Stimulated activated effector memory CD8-positive, alpha-beta T cell treated with anti-CD3 and anti-CD28 coated beads, Interleukin-12 subunit alpha, Interleukin-12 subunit beta, amount 100 ng/mL, for 72 hours (primary cell): ENCODE measurements around the gene FHOD3.
A peak's percentile ranks its signal among the peaks of the same experiment; 100 is the strongest.

Experiments
- ATAC-seq: fragments of 150-1000 bp; cut with Tn5 transposase; 2 replicates; pipeline ENCODE4 v1.10.0; 2021
- DNase-seq, 2 donors: peaks; one replicate each; pipeline ENCODE4 v3.0.0; 2021 to 2022; ENCODE audit warnings: low spot score in 2 of 2
- H3K27ac Mint-ChIP-seq: one replicate; pipeline ENCODE4 v1.8.0; 2022; ENCODE audit warnings: mild to moderate bottlenecking, mixed read lengths
- H3K36me3 Mint-ChIP-seq: one replicate; pipeline ENCODE4 v1.8.0; 2022; ENCODE audit warnings: mild to moderate bottlenecking, mixed read lengths
- H3K4me1 Mint-ChIP-seq: one replicate; pipeline ENCODE4 v1.8.0; 2022; ENCODE audit warnings: mixed read lengths
- H3K4me3 Mint-ChIP-seq: one replicate; pipeline ENCODE4 v1.8.0; 2022; ENCODE audit warnings: mild to moderate bottlenecking, mixed read lengths
- H3K9me3 Mint-ChIP-seq: one replicate; pipeline ENCODE4 v1.8.0; 2022; ENCODE audit warnings: mixed read lengths

The FHOD3 gene

GRCh38 chr18:36485772-36486171, 188.3 kb downstream of the FHOD3 start:
- H3K27ac Mint-ChIP-seq = no peak overlapping the region
- peak; percentile 17 for ATAC-seq

GRCh38 chr18:36488131-36488530, 190.6 kb downstream of the FHOD3 start:
- Mint-ChIP-seq H3K27ac (no peak overlapping the region), H3K4me3 (no peak overlapping the region), H3K36me3 (no peaks in the 10 kb centered on the region), H3K9me3 (no peaks in the 10 kb centered on the region), H3K4me1 (no peaks in the 10 kb centered on the region)
- ATAC-seq (no peak), DNase-seq (no peak)

More at GRCh38 chr18:36485772-36486171, 188.3 kb downstream of the FHOD3 start:
- H3K36me3 Mint-ChIP-seq = no peaks in the 10 kb centered on the region
- H3K4me3 Mint-ChIP-seq = no peak overlapping the region
- no peaks in the 10 kb centered on the region for H3K9me3 Mint-ChIP-seq
- no peaks in the 10 kb centered on the region for H3K4me1 Mint-ChIP-seq
- DNase-seq = no peak

GRCh38 chr18:36490897-36491296, 193.4 kb downstream of the FHOD3 start:
- no peak for ATAC-seq
- H3K27ac Mint-ChIP-seq = no peak overlapping the region
- no peaks in the 10 kb centered on the region for H3K9me3 Mint-ChIP-seq
- no peak for DNase-seq
- H3K36me3 Mint-ChIP-seq = no peaks in the 10 kb centered on the region
- no peak overlapping the region for H3K4me3 Mint-ChIP-seq
- no peaks in the 10 kb centered on the region for H3K4me1 Mint-ChIP-seq

GRCh38 chr18:36492604-36493329, 195.3 kb downstream of the FHOD3 start:
- H3K9me3 Mint-ChIP-seq = no peaks in the 10 kb centered on the region
- H3K36me3 Mint-ChIP-seq = no peaks in the 10 kb centered on the region
- H3K4me3 Mint-ChIP-seq = no peak overlapping the region
- H3K4me1 Mint-ChIP-seq = no peaks in the 10 kb centered on the region
- no peak for DNase-seq
- no peak overlapping the region for H3K27ac Mint-ChIP-seq
- ATAC-seq = no peak

- H3K9me3 Mint-ChIP-seq = no peaks in the 10 kb centered on the region
- H3K4me1 Mint-ChIP-seq = no peaks in the 10 kb centered on the region
- H3K27ac Mint-ChIP-seq = no peak overlapping the region
- no peak overlapping the region for H3K4me3 Mint-ChIP-seq
- ATAC-seq = no peak
- H3K36me3 Mint-ChIP-seq = no peaks in the 10 kb centered on the region
- no peak for DNase-seq
Observed at GRCh38 chr18:36493349-36494159, 196.0 kb downstream of the FHOD3 start.

GRCh38 chr18:36494160-36494437, 196.6 kb downstream of the FHOD3 start:
- no peaks in the 10 kb centered on the region for H3K36me3 Mint-ChIP-seq
- ATAC-seq = no peak
- H3K4me1 Mint-ChIP-seq = no peaks in the 10 kb centered on the region

GRCh38 chr18:36496022-36496421, 198.5 kb downstream of the FHOD3 start:
- DNase-seq (no peak), ATAC-seq (no peak)
- H3K9me3 Mint-ChIP-seq = no peaks in the 10 kb centered on the region
- no peaks in the 10 kb centered on the region for H3K36me3 Mint-ChIP-seq
- no peak overlapping the region for H3K4me3 Mint-ChIP-seq
- H3K4me1 Mint-ChIP-seq = peaks cover 1% of the 10 kb centered on the region
- H3K27ac Mint-ChIP-seq = no peak overlapping the region

More at GRCh38 chr18:36494160-36494437, 196.6 kb downstream of the FHOD3 start:
- H3K9me3 Mint-ChIP-seq = no peaks in the 10 kb centered on the region
- DNase-seq = no peak
- no peak overlapping the region for H3K4me3 Mint-ChIP-seq
- no peak overlapping the region for H3K27ac Mint-ChIP-seq

GRCh38 chr18:36499938-36500337, 202.4 kb downstream of the FHOD3 start:
- H3K36me3 Mint-ChIP-seq = no peaks in the 10 kb centered on the region
- H3K27ac Mint-ChIP-seq = no peak overlapping the region
- ATAC-seq = peak; percentile 46
- peaks cover 6% of the 10 kb centered on the region for H3K4me1 Mint-ChIP-seq
- no peaks in the 10 kb centered on the region for H3K9me3 Mint-ChIP-seq
- no peak for DNase-seq
- no peak overlapping the region for H3K4me3 Mint-ChIP-seq

GRCh38 chr18:36501100-36501499, 203.6 kb downstream of the FHOD3 start:
- Mint-ChIP-seq H3K4me1 (peaks cover 6% of the 10 kb centered on the region), H3K36me3 (no peaks in the 10 kb centered on the region), H3K9me3 (no peaks in the 10 kb centered on the region), H3K4me3 (no peak overlapping the region), H3K27ac (no peak overlapping the region)
- no peak for DNase-seq
- ATAC-seq = no peak

- H3K36me3 Mint-ChIP-seq = no peaks in the 10 kb centered on the region
- no peak for DNase-seq
- no peak for ATAC-seq
- no peak overlapping the region for H3K4me3 Mint-ChIP-seq
- H3K9me3 Mint-ChIP-seq = no peaks in the 10 kb centered on the region
- no peak overlapping the region for H3K27ac Mint-ChIP-seq
- H3K4me1 Mint-ChIP-seq = peaks cover 6% of the 10 kb centered on the region
Observed at GRCh38 chr18:36503477-36503876, 206.0 kb downstream of the FHOD3 start.

- Mint-ChIP-seq H3K4me1 (peaks cover 6% of the 10 kb centered on the region), H3K36me3 (no peaks in the 10 kb centered on the region), H3K9me3 (no peaks in the 10 kb centered on the region), H3K27ac (no peak overlapping the region), H3K4me3 (no peak overlapping the region)
- DNase-seq = no peak
- no peak for ATAC-seq
Observed at GRCh38 chr18:36504928-36505327, 207.4 kb downstream of the FHOD3 start.

GRCh38 chr18:36505665-36506064, 208.2 kb downstream of the FHOD3 start:
- no peaks in the 10 kb centered on the region for H3K9me3 Mint-ChIP-seq
- no peak overlapping the region for H3K27ac Mint-ChIP-seq
- no peaks in the 10 kb centered on the region for H3K36me3 Mint-ChIP-seq
- no peak overlapping the region for H3K4me3 Mint-ChIP-seq
- no peak for DNase-seq
- no peak for ATAC-seq
- H3K4me1 Mint-ChIP-seq = peaks cover 6% of the 10 kb centered on the region

GRCh38 chr18:36509646-36510197, 212.2 kb downstream of the FHOD3 start:
- Mint-ChIP-seq H3K4me3 (no peak overlapping the region), H3K36me3 (no peaks in the 10 kb centered on the region), H3K4me1 (no peaks in the 10 kb centered on the region), H3K9me3 (no peaks in the 10 kb centered on the region), H3K27ac (no peak overlapping the region)
- no peak for ATAC-seq
- DNase-seq = no peak

- Mint-ChIP-seq H3K4me3 (no peak overlapping the region), H3K4me1 (no peaks in the 10 kb centered on the region), H3K36me3 (no peaks in the 10 kb centered on the region), H3K9me3 (no peaks in the 10 kb centered on the region), H3K27ac (no peak overlapping the region)
- no peak for DNase-seq
- no peak for ATAC-seq
Observed at GRCh38 chr18:36511791-36512352, 214.4 kb downstream of the FHOD3 start.

GRCh38 chr18:36513556-36513955, 216.0 kb downstream of the FHOD3 start:
- ATAC-seq = no peak
- no peak for DNase-seq
- Mint-ChIP-seq H3K4me1 (no peaks in the 10 kb centered on the region), H3K27ac (no peak overlapping the region), H3K4me3 (no peak overlapping the region), H3K36me3 (no peaks in the 10 kb centered on the region), H3K9me3 (no peaks in the 10 kb centered on the region)

GRCh38 chr18:36514778-36515177, 217.3 kb downstream of the FHOD3 start:
- Mint-ChIP-seq H3K4me3 (no peak overlapping the region), H3K9me3 (no peaks in the 10 kb centered on the region), H3K4me1 (no peaks in the 10 kb centered on the region), H3K27ac (no peak overlapping the region), H3K36me3 (no peaks in the 10 kb centered on the region)
- no peak for ATAC-seq
- no peak for DNase-seq
